ENCODE measurements around the gene KIF18A.

- no peak for TF ChIP-seq CTCF (IDR thresholded peaks at IDR 0.05)
- TF ChIP-seq POLR2A (IDR thresholded peaks at IDR 0.05), result no peak
Measured at GRCh38 chr11:27977031-27977430, 130.9 kb downstream of the KIF18A start.
